ENCODE data around the gene COG5.

Gene COG5

DNA sequence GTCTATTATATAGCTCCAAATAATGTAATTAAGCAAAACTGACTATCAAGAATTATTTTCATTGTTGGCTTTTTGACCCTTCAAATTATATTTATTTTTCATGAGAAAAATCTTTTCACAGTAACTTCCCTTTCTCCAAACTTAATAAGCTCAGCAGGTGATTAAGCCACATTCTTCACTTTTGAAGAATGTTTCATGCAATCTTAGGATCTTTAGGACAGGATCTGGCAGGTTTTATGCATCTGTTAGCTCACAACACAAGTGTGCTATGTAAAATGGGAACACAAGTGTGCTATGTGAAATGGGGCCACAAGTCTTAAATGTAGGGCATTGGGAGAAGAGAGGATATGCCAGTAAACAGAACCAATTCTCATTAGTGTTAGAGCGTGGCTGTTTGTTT is 42.6 kb upstream of the COG5 start:
- no peak overlapping the region for H4K8ac ChIP-seq (ENCODE audit: low read depth, low read length)
- no peaks in the 10 kb centered on the region for H3K27me3 ChIP-seq (ENCODE audit: insufficient read depth, low read length)
- H3K79me1 ChIP-seq (ENCODE audit: low read length) = no peaks in the 10 kb centered on the region
- H3K27ac ChIP-seq (ENCODE audit: low read depth, low read length) = no peak overlapping the region
- no peaks in the 10 kb centered on the region for H3K4me1 ChIP-seq (ENCODE audit: control insufficient read depth in 1 of 2, insufficient read depth in 2 of 2, low read length in 2 of 2)
- H3K4ac ChIP-seq (ENCODE audit: low read depth, low read length) = no peak overlapping the region
- WGBS (ENCODE audit: extremely low coverage, insufficient coverage, insufficient read length) = no CpG with 5 or more reads among the region's 1 CpG
- no peak overlapping the region for H4K12ac ChIP-seq (ENCODE audit: low read depth, low read length)
- H2BK12ac ChIP-seq (ENCODE audit: low read length) = no peak overlapping the region
- no peaks in the 10 kb centered on the region for H3K79me2 ChIP-seq (ENCODE audit: control insufficient read depth, insufficient read depth, low read length, poor library complexity)
- no peak overlapping the region for H3K9ac ChIP-seq (ENCODE audit: low read length)
- H3K14ac ChIP-seq (ENCODE audit: low read length) = no peak overlapping the region
- peak in 1 of 2 donors; percentile 54 for DNase-seq
- H3K4me3 ChIP-seq (ENCODE audit: low read depth, low read length) = no peak overlapping the region
- H4K91ac ChIP-seq (ENCODE audit: low read depth, low read length) = no peak overlapping the region
- no peak overlapping the region for H2BK5ac ChIP-seq (ENCODE audit: low read depth, low read length, poor library complexity)
- no peak overlapping the region for H3K4me2 ChIP-seq (ENCODE audit: low read length)
- H3K18ac ChIP-seq (ENCODE audit: low read length) = no peak overlapping the region
- H2BK120ac ChIP-seq (ENCODE audit: insufficient read depth, low read length, poor library complexity) = no peak overlapping the region
- H2AK5ac ChIP-seq (ENCODE audit: low read length) = no peak overlapping the region
- H2AFZ ChIP-seq (ENCODE audit: insufficient read depth, low read length, poor library complexity) = no peak overlapping the region
- H3K36me3 ChIP-seq (ENCODE audit: control insufficient read depth in 1 of 2, insufficient read depth in 2 of 2, low read length in 2 of 2) = no peaks in the 10 kb centered on the region
- no peak overlapping the region for H3K23ac ChIP-seq (ENCODE audit: low read length)
- H3K9me3 ChIP-seq (ENCODE audit: insufficient read depth, low read depth, low read length) = no peaks in the 10 kb centered on the region

DNA sequence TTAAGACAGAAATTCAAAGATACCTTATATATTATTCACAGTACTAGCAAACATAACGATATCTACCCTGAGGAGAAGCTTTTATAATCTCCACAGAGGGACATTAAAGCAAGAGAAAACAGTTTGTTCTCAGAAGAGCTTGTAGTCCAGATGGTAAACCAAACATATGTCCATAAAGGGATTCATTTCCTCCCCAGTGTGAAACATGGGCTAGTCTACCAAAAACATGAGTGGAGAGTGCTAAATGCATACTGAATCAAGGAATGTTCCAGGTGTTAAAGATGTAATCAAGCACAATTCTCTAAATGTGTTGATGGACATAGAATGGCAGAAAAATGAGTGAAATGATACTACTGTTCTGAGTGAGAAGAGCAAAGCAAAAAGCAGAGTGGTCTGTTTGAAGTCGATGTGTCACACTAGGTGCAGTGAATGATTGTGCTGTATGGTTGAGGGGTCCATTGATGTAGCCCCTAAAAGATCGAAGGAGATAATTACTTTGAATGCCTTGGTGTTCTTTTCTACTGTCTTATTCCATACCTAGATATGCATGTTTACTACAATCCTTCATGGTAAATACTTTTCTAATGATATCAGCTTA is 41.6 kb upstream of the COG5 start:
- no peak overlapping the region for H2BK12ac ChIP-seq (ENCODE audit: low read length)
- no peaks in the 10 kb centered on the region for H3K4me1 ChIP-seq (ENCODE audit: control insufficient read depth in 1 of 2, insufficient read depth in 2 of 2, low read length in 2 of 2)
- H3K79me1 ChIP-seq (ENCODE audit: low read length) = no peaks in the 10 kb centered on the region
- no peak overlapping the region for H2AFZ ChIP-seq (ENCODE audit: insufficient read depth, low read length, poor library complexity)
- H2AK5ac ChIP-seq (ENCODE audit: low read length) = no peak overlapping the region
- H4K91ac ChIP-seq (ENCODE audit: low read depth, low read length) = no peak overlapping the region
- no peak overlapping the region for H3K4me2 ChIP-seq (ENCODE audit: low read length)
- no peak overlapping the region for H3K4ac ChIP-seq (ENCODE audit: low read depth, low read length)
- no peaks in the 10 kb centered on the region for H3K27me3 ChIP-seq (ENCODE audit: insufficient read depth, low read length)
- no peak overlapping the region for H4K8ac ChIP-seq (ENCODE audit: low read depth, low read length)
- H3K79me2 ChIP-seq (ENCODE audit: control insufficient read depth, insufficient read depth, low read length, poor library complexity) = no peaks in the 10 kb centered on the region
- H3K27ac ChIP-seq (ENCODE audit: low read depth, low read length) = no peak overlapping the region
- no peak overlapping the region for H4K12ac ChIP-seq (ENCODE audit: low read depth, low read length)
- no peak overlapping the region for H3K4me3 ChIP-seq (ENCODE audit: low read depth, low read length)
- no peak overlapping the region for H2BK5ac ChIP-seq (ENCODE audit: low read depth, low read length, poor library complexity)
- no peak overlapping the region for H3K18ac ChIP-seq (ENCODE audit: low read length)
- H2BK120ac ChIP-seq (ENCODE audit: insufficient read depth, low read length, poor library complexity) = no peak overlapping the region
- H3K9ac ChIP-seq (ENCODE audit: low read length) = no peak overlapping the region
- WGBS (ENCODE audit: extremely low coverage, insufficient coverage, insufficient read length) = no CpG with 5 or more reads among the region's 3 CpGs
- no peak overlapping the region for H3K23ac ChIP-seq (ENCODE audit: low read length)
- H3K36me3 ChIP-seq (ENCODE audit: control insufficient read depth in 1 of 2, insufficient read depth in 2 of 2, low read length in 2 of 2) = no peaks in the 10 kb centered on the region
- H3K14ac ChIP-seq (ENCODE audit: low read length) = no peak overlapping the region
- no peaks in the 10 kb centered on the region for H3K9me3 ChIP-seq (ENCODE audit: insufficient read depth, low read depth, low read length)
- DNase-seq = no peak

DNA sequence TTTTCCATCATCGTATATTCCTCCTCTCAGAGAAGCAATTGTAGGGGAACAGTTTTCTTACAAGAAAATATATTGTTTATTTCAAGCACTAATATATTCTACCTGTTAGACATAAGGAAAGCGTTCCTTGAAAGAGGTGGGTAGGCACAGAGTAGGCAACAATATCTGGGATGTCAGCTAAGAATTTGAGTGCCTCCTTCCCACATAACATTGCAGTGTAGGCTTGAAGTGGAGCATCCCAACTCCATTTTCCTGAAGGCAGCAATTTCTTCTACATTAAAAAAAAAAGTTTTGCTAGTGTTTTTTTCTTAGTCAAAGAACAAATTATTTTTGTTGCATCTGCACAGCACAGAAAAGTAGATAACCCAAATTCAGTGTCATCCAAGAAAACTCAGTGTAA is 37.1 kb upstream of the COG5 start:
- Histone ChIP-seq H3K36me3 (ENCODE audit: control insufficient read depth in 1 of 2, insufficient read depth in 2 of 2, low read length in 2 of 2) (peaks cover 0 to 4% of the 10 kb centered on the region in 2 experiments), H3K79me2 (ENCODE audit: control insufficient read depth, insufficient read depth, low read length, poor library complexity) (no peaks in the 10 kb centered on the region), H3K4me1 (ENCODE audit: control insufficient read depth in 1 of 2, insufficient read depth in 2 of 2, low read length in 2 of 2) (no peaks in the 10 kb centered on the region), H3K4me2 (ENCODE audit: low read length) (no peak overlapping the region), H2BK12ac (ENCODE audit: low read length) (no peak overlapping the region), H3K18ac (ENCODE audit: low read length) (no peak overlapping the region), H2AFZ (ENCODE audit: insufficient read depth, low read length, poor library complexity) (no peak overlapping the region), H4K12ac (ENCODE audit: low read depth, low read length) (no peak overlapping the region), H3K79me1 (ENCODE audit: low read length) (no peaks in the 10 kb centered on the region), H4K91ac (ENCODE audit: low read depth, low read length) (no peak overlapping the region), H3K14ac (ENCODE audit: low read length) (no peak overlapping the region), H3K9ac (ENCODE audit: low read length) (no peak overlapping the region), H2BK5ac (ENCODE audit: low read depth, low read length, poor library complexity) (no peak overlapping the region), H3K27me3 (ENCODE audit: insufficient read depth, low read length) (no peaks in the 10 kb centered on the region), H3K23ac (ENCODE audit: low read length) (no peak overlapping the region), H4K8ac (ENCODE audit: low read depth, low read length) (no peak overlapping the region), H2BK120ac (ENCODE audit: insufficient read depth, low read length, poor library complexity) (no peak overlapping the region), H3K27ac (ENCODE audit: low read depth, low read length) (no peak overlapping the region), H3K4me3 (ENCODE audit: low read depth, low read length) (no peak overlapping the region), H3K4ac (ENCODE audit: low read depth, low read length) (no peak overlapping the region), H2AK5ac (ENCODE audit: low read length) (no peak overlapping the region), H3K9me3 (ENCODE audit: insufficient read depth, low read depth, low read length) (no peaks in the 10 kb centered on the region)
- no CpG with 5 or more reads among the region's 2 CpGs for WGBS (ENCODE audit: extremely low coverage, insufficient coverage, insufficient read length)
- DNase-seq = no peak

DNA sequence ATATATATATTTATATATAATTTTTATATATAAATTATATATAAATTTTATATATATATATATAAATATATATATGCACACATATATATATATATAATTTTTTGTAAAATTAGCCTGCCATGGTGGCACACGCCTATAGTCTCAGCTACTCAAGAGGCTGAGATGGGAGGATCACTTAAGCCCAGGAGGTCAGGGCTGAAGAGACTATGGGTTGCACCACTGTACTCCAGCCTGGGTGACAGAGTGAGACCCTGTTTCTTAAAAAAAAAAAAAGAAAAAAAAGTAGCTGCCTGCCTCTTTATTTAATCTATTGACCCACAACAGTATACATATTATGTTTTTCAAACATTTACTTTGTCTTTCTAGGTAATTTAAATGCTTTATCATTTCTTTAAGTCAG is 35.5 kb upstream of the COG5 start:
- DNase-seq = no peak
- no peak overlapping the region for H3K14ac ChIP-seq (ENCODE audit: low read length)
- H3K36me3 ChIP-seq (ENCODE audit: control insufficient read depth in 1 of 2, insufficient read depth in 2 of 2, low read length in 2 of 2) = peaks cover 0 to 4% of the 10 kb centered on the region in 2 experiments
- H3K9me3 ChIP-seq (ENCODE audit: insufficient read depth, low read depth, low read length) = no peaks in the 10 kb centered on the region
- H3K79me2 ChIP-seq (ENCODE audit: control insufficient read depth, insufficient read depth, low read length, poor library complexity) = no peaks in the 10 kb centered on the region
- H2AFZ ChIP-seq (ENCODE audit: insufficient read depth, low read length, poor library complexity) = no peak overlapping the region
- no peak overlapping the region for H4K8ac ChIP-seq (ENCODE audit: low read depth, low read length)
- no peak overlapping the region for H3K9ac ChIP-seq (ENCODE audit: low read length)
- WGBS (ENCODE audit: extremely low coverage, insufficient coverage, insufficient read length) = no CpG with 5 or more reads among the region's 1 CpG
- no peak overlapping the region for H3K4ac ChIP-seq (ENCODE audit: low read depth, low read length)
- H3K23ac ChIP-seq (ENCODE audit: low read length) = no peak overlapping the region
- H3K27ac ChIP-seq (ENCODE audit: low read depth, low read length) = no peak overlapping the region
- no peak overlapping the region for H2BK12ac ChIP-seq (ENCODE audit: low read length)
- H3K4me2 ChIP-seq (ENCODE audit: low read length) = no peak overlapping the region
- H2BK5ac ChIP-seq (ENCODE audit: low read depth, low read length, poor library complexity) = no peak overlapping the region
- no peak overlapping the region for H2BK120ac ChIP-seq (ENCODE audit: insufficient read depth, low read length, poor library complexity)
- no peaks in the 10 kb centered on the region for H3K4me1 ChIP-seq (ENCODE audit: control insufficient read depth in 1 of 2, insufficient read depth in 2 of 2, low read length in 2 of 2)
- no peaks in the 10 kb centered on the region for H3K27me3 ChIP-seq (ENCODE audit: insufficient read depth, low read length)
- no peak overlapping the region for H4K12ac ChIP-seq (ENCODE audit: low read depth, low read length)
- no peaks in the 10 kb centered on the region for H3K79me1 ChIP-seq (ENCODE audit: low read length)
- H2AK5ac ChIP-seq (ENCODE audit: low read length) = no peak overlapping the region
- no peak overlapping the region for H4K91ac ChIP-seq (ENCODE audit: low read depth, low read length)
- no peak overlapping the region for H3K4me3 ChIP-seq (ENCODE audit: low read depth, low read length)
- no peak overlapping the region for H3K18ac ChIP-seq (ENCODE audit: low read length)
